Omental fat pad (tissue), 4 donors: Measurements from ENCODE around the gene KIF5C. TPM values are rescaled to one million over a fixed set of nuclear protein-coding genes. Genes with fewer than 3 reads are reported as not detected.

Experiments used
- ATAC-seq: fragments of 150-250 bp; one replicate; pipeline ENCODE4 v1.9.1; 2016; ENCODE audit warnings: mild to moderate bottlenecking, moderate library complexity; ENCODE audit not compliant: low FRiP score
- DNase-seq: peaks from one replicate; pipeline ENCODE4 v3.0.0-alpha.2; 2019; ENCODE audit warnings: low spot score
- total RNA-seq, 4 donors: library from RNA; depleted of rRNA; stranded (reverse); fragments of >200 nt; gene quantifications; one replicate each; pipeline ENCODE4 v1.1.0, GENCODE V29; 2016
- TF ChIP-seq, protein P1 (sequence below), 3 donors: fragments of 450-650 bp; IDR thresholded peaks; one replicate each; pipeline ENCODE4 v1.5.1; 2016 to 2017; ENCODE audit warnings: antibody characterized with exemption in 3 of 3, mild to moderate bottlenecking in 3 of 3, moderate library complexity in 2 of 3

KIF5C gene
- total RNA-seq, 4 donors from 2014 or later, result 0.88 to 4.5 (median 2.4) TPM

DNA sequence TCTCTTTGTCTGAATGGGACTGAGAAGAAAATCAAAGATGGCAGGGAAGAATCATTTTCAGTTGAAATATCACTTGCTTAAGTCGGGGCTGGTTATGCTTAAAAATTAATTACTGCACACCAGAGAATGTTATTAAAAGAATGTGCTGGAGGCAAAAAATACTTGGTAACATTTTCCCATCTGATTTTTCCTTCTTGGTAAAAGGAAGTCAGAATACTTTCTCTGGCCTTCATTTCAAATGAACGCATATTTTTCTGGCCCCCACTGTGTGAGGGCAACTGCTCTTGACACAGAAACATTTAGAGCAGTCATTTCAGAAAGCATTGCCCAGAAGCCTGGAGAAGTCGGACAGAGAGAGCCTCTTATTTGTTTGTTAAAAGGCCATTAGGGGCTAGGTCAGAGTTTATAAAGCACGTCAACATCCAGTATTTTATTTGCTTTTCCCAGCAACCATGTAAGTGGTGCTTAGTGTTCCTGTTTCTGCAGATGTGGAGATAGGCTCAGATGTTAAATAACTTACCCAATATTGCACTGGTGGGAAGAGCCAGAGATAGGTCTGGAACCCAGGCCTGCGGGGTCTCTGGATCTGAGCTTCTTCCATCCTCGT lies 130.5 kb downstream of the KIF5C start:
- no peak for ATAC-seq
- TF ChIP-seq, protein P1, sequence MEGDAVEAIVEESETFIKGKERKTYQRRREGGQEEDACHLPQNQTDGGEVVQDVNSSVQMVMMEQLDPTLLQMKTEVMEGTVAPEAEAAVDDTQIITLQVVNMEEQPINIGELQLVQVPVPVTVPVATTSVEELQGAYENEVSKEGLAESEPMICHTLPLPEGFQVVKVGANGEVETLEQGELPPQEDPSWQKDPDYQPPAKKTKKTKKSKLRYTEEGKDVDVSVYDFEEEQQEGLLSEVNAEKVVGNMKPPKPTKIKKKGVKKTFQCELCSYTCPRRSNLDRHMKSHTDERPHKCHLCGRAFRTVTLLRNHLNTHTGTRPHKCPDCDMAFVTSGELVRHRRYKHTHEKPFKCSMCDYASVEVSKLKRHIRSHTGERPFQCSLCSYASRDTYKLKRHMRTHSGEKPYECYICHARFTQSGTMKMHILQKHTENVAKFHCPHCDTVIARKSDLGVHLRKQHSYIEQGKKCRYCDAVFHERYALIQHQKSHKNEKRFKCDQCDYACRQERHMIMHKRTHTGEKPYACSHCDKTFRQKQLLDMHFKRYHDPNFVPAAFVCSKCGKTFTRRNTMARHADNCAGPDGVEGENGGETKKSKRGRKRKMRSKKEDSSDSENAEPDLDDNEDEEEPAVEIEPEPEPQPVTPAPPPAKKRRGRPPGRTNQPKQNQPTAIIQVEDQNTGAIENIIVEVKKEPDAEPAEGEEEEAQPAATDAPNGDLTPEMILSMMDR (IDR thresholded peaks at IDR 0.05), result no peak
- no peak for DNase-seq

DNA sequence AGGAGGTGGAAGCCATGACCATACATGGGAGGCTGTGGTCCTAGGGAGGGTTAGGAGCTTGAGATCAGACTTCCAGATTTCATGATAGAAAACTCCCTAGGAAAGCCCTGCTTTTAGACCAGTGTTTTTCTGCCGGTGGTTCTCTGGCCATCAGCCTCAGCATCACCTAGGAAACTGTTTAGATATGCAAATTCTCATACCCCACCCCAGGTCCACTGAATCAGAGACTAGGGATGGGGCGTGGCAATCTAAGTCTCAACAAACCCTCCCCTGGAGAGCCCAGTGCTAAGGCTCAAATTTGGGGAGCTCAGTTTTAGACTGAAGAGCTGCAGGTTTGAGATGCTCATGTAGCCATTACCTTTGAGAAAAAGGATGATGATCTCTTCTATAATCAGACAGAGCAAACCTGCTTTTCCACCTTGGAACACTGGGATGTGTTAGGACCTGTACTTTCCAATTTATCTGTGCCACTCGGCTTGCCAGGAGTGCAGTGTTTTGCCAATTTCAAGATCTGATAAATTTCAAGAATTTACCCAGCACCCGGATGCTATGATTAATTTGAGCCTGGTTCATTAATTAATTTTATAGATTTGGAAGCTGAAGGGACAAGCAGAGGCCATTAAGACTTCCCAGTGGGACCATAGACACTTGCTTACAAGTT lies 132.0 kb downstream of the KIF5C start:
- TF ChIP-seq, protein P1 (IDR thresholded peaks at IDR 0.05), result no peak
- ATAC-seq (no peak), DNase-seq (no peak)

DNA sequence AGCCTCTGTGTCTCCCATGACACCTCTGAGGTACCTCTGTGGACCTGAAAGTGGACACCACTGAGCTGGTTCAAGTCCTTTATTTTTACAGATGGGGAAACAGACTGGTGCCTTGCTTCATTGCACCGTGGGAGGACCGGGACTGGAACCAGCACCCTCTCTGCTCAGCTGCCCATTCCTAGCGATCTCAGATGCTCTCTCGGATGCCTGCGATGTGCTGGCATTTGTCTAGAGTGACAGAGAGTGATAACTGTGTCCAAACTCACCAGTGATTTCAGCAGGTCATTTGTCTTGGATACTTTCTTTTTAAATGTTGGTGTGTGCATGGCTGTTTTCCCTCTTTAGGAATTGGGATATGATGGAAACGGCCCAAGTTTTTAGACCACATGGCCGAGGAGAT lies 133.4 kb downstream of the KIF5C start:
- no peak for ATAC-seq
- TF ChIP-seq, protein P1 (IDR thresholded peaks at IDR 0.05), result no peak
- DNase-seq, result no peak

DNA sequence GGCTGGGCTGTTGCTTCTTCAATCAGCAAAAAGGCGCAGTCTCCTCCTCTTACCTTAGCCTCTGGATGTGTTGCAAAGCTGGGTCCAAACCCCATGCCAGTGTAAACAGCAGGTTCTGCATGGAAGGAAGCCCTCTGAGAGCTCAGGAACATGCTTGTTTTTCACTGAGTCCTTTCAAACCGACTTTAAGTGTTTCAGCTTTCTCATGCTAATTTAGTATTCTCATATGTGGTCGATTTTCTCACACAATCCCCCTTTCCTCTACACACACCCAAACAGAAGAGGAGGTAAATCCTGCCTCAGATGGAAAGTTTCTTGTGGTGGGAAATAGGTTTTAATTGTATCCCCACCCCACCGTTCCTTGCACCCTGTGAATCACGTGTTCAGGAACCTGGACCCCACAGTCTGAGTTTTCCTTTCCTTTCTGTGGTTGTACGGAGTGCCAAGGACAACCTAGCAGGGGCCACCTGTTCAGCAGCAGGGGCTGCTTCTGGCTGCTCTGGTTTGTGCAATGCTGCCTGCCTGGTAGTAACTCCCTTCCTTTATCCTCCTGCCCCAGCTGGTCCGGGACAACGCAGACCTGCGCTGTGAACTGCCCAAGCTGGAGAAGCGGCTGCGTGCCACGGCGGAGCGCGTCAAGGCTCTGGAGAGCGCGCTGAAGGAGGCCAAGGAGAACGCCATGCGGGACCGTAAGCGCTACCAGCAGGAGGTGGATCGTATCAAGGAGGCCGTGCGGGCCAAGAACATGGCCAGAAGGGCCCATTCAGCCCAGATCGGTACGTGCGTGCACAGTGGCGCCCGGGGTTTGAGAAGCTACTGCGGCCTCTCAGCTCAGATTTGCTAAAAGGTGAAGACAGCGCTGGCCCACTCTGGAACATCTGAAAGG lies 134.8 kb downstream of the KIF5C start:
- TF ChIP-seq, protein P1 (IDR thresholded peaks at IDR 0.05), result no peak
- ATAC-seq (no peak), DNase-seq (no peak)

DNA sequence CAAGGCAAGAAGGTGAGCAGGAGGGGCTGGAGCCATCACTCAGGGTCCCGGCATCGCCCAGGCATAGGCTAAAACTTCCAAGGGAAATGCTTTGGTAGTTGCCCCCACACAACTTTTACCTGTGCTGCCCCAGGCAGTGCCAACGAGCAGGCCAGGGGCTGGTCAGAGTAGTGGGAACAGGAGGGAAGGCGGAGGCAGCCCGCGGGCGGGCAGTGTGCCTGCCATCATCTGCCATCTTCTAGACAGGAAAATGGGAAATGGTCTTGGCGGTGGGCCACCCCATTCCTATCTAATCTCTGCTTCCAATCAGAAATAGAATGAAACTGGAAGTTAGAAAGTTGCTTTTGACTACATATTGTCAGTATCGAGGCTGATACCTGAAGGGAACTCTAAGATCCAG lies 137.5 kb downstream of the KIF5C start:
- ATAC-seq (no peak), DNase-seq (no peak)
- TF ChIP-seq, protein P1 (IDR thresholded peaks at IDR 0.05), result no peak

DNA sequence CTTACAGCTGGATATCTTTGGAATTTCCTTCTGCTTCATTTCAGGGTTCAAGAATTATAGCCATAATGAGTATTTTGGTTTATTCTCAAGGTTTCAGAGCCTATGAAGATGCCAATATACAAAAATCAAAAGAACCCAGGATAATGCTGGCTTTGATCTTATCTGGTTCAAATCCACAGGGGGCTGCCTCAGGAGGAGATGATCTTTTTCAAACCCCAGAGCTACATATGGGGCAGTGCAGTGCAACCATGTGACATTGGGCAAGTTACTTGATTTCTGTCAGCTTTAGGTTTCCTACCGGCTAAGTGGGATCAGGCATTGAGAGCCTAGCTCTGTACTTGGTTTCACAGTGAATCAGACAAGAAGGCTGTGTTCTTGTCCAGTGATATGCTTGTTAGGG lies 140.5 kb downstream of the KIF5C start:
- TF ChIP-seq, protein P1 (IDR thresholded peaks at IDR 0.05), result no peak
- no peak for DNase-seq
- ATAC-seq, result no peak
